NT2/D1 (cell line): Measurements from ENCODE around the gene MAP7D3.
"Not testable (repeated sequence)": the region's sequence is repeated elsewhere in the genome, so short reads cannot be mapped to it uniquely, and the experiment has no call there.

Source experiments
- DNase-seq: peaks from one replicate; pipeline ENCODE4 v3.0.0-alpha.2; 2011; ENCODE audit warnings: low read depth, low spot score
- H3K27me3 ChIP-seq: 2 replicates; pipeline ENCODE4 v1.6.0; 2011; ENCODE audit warnings: mild to moderate bottlenecking; ENCODE audit not compliant: insufficient read length, insufficient read depth
- H3K36me3 ChIP-seq: 2 replicates; pipeline ENCODE4 v1.6.1; 2011; ENCODE audit warnings: mild to moderate bottlenecking, low read length, mixed read lengths; ENCODE audit not compliant: insufficient read depth, insufficient read length
- H3K4me1 ChIP-seq: 2 replicates; pipeline ENCODE4 v1.5.1; 2011; ENCODE audit not compliant: insufficient read depth, insufficient read length
- H3K4me3 ChIP-seq: 2 replicates; pipeline ENCODE4 v1.5.1; 2011; ENCODE audit warnings: low read depth; ENCODE audit not compliant: insufficient read length
- H3K9ac ChIP-seq: 2 replicates; pipeline ENCODE4 v1.6.0; 2011; ENCODE audit warnings: low read depth; ENCODE audit not compliant: insufficient read length
- H3K9me3 ChIP-seq: 2 replicates; pipeline ENCODE4 v1.5.1; 2011; ENCODE audit warnings: mild to moderate bottlenecking, low read length; ENCODE audit not compliant: insufficient read depth
- SUZ12 ChIP-seq: IDR thresholded peaks from 2 replicates; pipeline ENCODE4 v1.6.1; 2011; ENCODE audit not compliant: insufficient read length, insufficient read depth; ENCODE audit errors: extremely low read depth
- YY1 ChIP-seq: IDR thresholded peaks from 2 replicates; pipeline ENCODE4 v1.6.1; 2011; ENCODE audit not compliant: insufficient read length, insufficient read depth
- ZNF274 ChIP-seq: IDR thresholded peaks from 2 replicates; pipeline ENCODE4 v1.6.1; 2011; ENCODE audit warnings: mild to moderate bottlenecking, low read depth, low read length

The MAP7D3 gene

GRCh38 chrX:136251041-136251991 lies at the start of gene MAP7D3:
Gene MAP7D3, minus strand, starts transcription at chrX:136251400. Its CDS starts 42 bp downstream, at chrX:136251358.
- Histone ChIP-seq H3K36me3 (no peaks in the 10 kb centered on the region), H3K27me3 (no peaks in the 10 kb centered on the region), H3K9ac (peak within 1 kb of the TSS; percentile 72), H3K4me1 (no peaks in the 10 kb centered on the region), H3K4me3 (peak within 1 kb of the TSS; percentile 43), H3K9me3 (no peaks in the 10 kb centered on the region)
- DNase-seq = no peak
- no peak for TF ChIP-seq YY1
- no peak for TF ChIP-seq SUZ12
- TF ChIP-seq ZNF274 = no peak

GRCh38 chrX:136300721-136301120 lies 49.5 kb upstream of the MAP7D3 start, which contains the start of gene ADGRG4:
Gene ADGRG4, plus strand, starts transcription at chrX:136300963. Its CDS starts 7,815 bp downstream, at chrX:136308778.
- not testable (repeated sequence) for H3K27me3 ChIP-seq, H3K9me3 ChIP-seq, H3K4me1 ChIP-seq, H3K9ac ChIP-seq, H3K4me3 ChIP-seq, DNase-seq, H3K36me3 ChIP-seq

GRCh38 chrX:136295380-136295779 lies 44.2 kb upstream of the MAP7D3 start:
- H3K4me1 ChIP-seq = no peaks in the 10 kb centered on the region
- no peaks in the 10 kb centered on the region for H3K9me3 ChIP-seq
- no peak overlapping the region for H3K4me3 ChIP-seq
- H3K27me3 ChIP-seq = no peaks in the 10 kb centered on the region
- TF ChIP-seq YY1 = no peak
- TF ChIP-seq SUZ12 = no peak
- TF ChIP-seq ZNF274 = no peak
- no peak for DNase-seq
- no peaks in the 10 kb centered on the region for H3K36me3 ChIP-seq
- no peak overlapping the region for H3K9ac ChIP-seq

GRCh38 chrX:136292656-136293055 lies 41.5 kb upstream of the MAP7D3 start:
- no peak for DNase-seq
- Histone ChIP-seq H3K9me3 (no peaks in the 10 kb centered on the region), H3K4me3 (no peak overlapping the region), H3K36me3 (no peaks in the 10 kb centered on the region), H3K27me3 (no peaks in the 10 kb centered on the region), H3K9ac (no peak overlapping the region), H3K4me1 (no peaks in the 10 kb centered on the region)
- no peak for TF ChIP-seq ZNF274
- TF ChIP-seq YY1 = no peak
- no peak for TF ChIP-seq SUZ12

- no peak for DNase-seq
- Histone ChIP-seq H3K9me3 (no peaks in the 10 kb centered on the region), H3K4me1 (no peaks in the 10 kb centered on the region), H3K4me3 (no peak overlapping the region), H3K9ac (no peak overlapping the region), H3K36me3 (no peaks in the 10 kb centered on the region), H3K27me3 (no peaks in the 10 kb centered on the region)
- no peak for TF ChIP-seq YY1
- no peak for TF ChIP-seq SUZ12
- TF ChIP-seq ZNF274 = no peak
Measured at GRCh38 chrX:136291824-136292223, 40.6 kb upstream of the MAP7D3 start.

- H3K9me3 ChIP-seq, H3K27me3 ChIP-seq, H3K4me3 ChIP-seq, H3K9ac ChIP-seq, DNase-seq, H3K4me1 ChIP-seq, H3K36me3 ChIP-seq: not testable (repeated sequence)
Measured at GRCh38 chrX:136286375-136286774, 35.2 kb upstream of the MAP7D3 start.

GRCh38 chrX:136275553-136275952 lies 24.4 kb upstream of the MAP7D3 start:
- H3K4me3 ChIP-seq = no peak overlapping the region
- no peaks in the 10 kb centered on the region for H3K36me3 ChIP-seq
- no peak overlapping the region for H3K9ac ChIP-seq
- DNase-seq = no peak
- no peaks in the 10 kb centered on the region for H3K4me1 ChIP-seq
- H3K9me3 ChIP-seq = no peaks in the 10 kb centered on the region
- H3K27me3 ChIP-seq = no peaks in the 10 kb centered on the region
- TF ChIP-seq SUZ12 (no peak), ZNF274 (no peak), YY1 (no peak)

GRCh38 chrX:136273986-136274385 lies 22.8 kb upstream of the MAP7D3 start:
- TF ChIP-seq ZNF274 (no peak), SUZ12 (no peak), YY1 (no peak)
- no peak overlapping the region for H3K4me3 ChIP-seq
- no peak for DNase-seq
- no peaks in the 10 kb centered on the region for H3K36me3 ChIP-seq
- no peaks in the 10 kb centered on the region for H3K4me1 ChIP-seq
- no peak overlapping the region for H3K9ac ChIP-seq
- H3K9me3 ChIP-seq = no peaks in the 10 kb centered on the region
- H3K27me3 ChIP-seq = no peaks in the 10 kb centered on the region
